HepG2 (cell line): ENCODE results near the gene OR1C1.

Source experiments
- GTF2F1 ChIP-seq: fragments of 150-350 bp; IDR thresholded peaks from 2 replicates; pipeline ENCODE4 v1.6.1; 2014; ENCODE audit warnings: low read length
- RXRA ChIP-seq: sonication (generic); formaldehyde crosslinking; IDR thresholded peaks from 2 replicates; pipeline ENCODE4 v1.5.1; 2020; ENCODE audit warnings: missing genetic modification reagents
- TAF1 ChIP-seq: sonication (generic); formaldehyde crosslinking; IDR thresholded peaks from 2 replicates; pipeline ENCODE4 v1.4.0; 2020; ENCODE audit warnings: missing genetic modification reagents
- TAF15 ChIP-seq: fragments of 200-400 bp; formaldehyde crosslinking; IDR thresholded peaks from one replicate; pipeline ENCODE4 v1.6.1; 2018; ENCODE audit warnings: mild to moderate bottlenecking, low read depth, low read length; ENCODE audit not compliant: poor library complexity, severe bottlenecking
- ZBTB20 ChIP-seq: sonication (generic); formaldehyde crosslinking; IDR thresholded peaks from 2 replicates; pipeline ENCODE4 v1.8.1; 2023; ENCODE audit warnings: missing genetic modification reagents, low read depth, mild to moderate bottlenecking, borderline replicate concordance
- ZFX ChIP-seq: sonication (generic); formaldehyde crosslinking; IDR thresholded peaks from 2 replicates; pipeline ENCODE4 v1.4.0; 2020; ENCODE audit warnings: mild to moderate bottlenecking, low read depth, missing genetic modification reagents, moderate library complexity
- ZNF564 ChIP-seq: sonication (generic); formaldehyde crosslinking; IDR thresholded peaks from 2 replicates; pipeline ENCODE4 v1.8.1; 2023; ENCODE audit warnings: mild to moderate bottlenecking, missing genetic modification reagents
- ZNF773 ChIP-seq: sonication (generic); formaldehyde crosslinking; IDR thresholded peaks from 2 replicates; pipeline ENCODE4 v1.4.0; 2020; ENCODE audit warnings: missing genetic modification reagents, borderline replicate concordance
- TF ChIP-seq, protein P1 (sequence below), 2 experiments: sonication (generic) in 1 of 2; formaldehyde crosslinking in 1 of 2; IDR thresholded peaks; 2 replicates each; pipeline versions ENCODE4 v1.5.1 to v1.6.1; 2011 to 2020; ENCODE audit warnings: borderline replicate concordance in 1 of 2, low read depth in 1 of 2, low read length in 1 of 2, mild to moderate bottlenecking in 1 of 2, missing genetic modification reagents in 1 of 2, moderate library complexity in 1 of 2
- TF ChIP-seq, protein P2 (sequence below): sonication (generic); formaldehyde crosslinking; IDR thresholded peaks from 2 replicates; pipeline ENCODE4 v1.5.0; 2020; ENCODE audit warnings: mild to moderate bottlenecking, missing genetic modification reagents
- TF ChIP-seq, protein P3 (sequence below): sonication (generic); formaldehyde crosslinking; IDR thresholded peaks from 2 replicates; pipeline ENCODE4 v1.5.0; 2020; ENCODE audit warnings: mild to moderate bottlenecking, missing genetic modification reagents, moderate library complexity
- TF ChIP-seq, protein P4 (sequence below): sonication (generic); formaldehyde crosslinking; IDR thresholded peaks from 2 replicates; pipeline ENCODE4 v1.4.0; 2020; ENCODE audit warnings: missing genetic modification reagents, borderline replicate concordance
- TF ChIP-seq, protein P5 (sequence below): sonication (generic); formaldehyde crosslinking; IDR thresholded peaks from 2 replicates; pipeline ENCODE4 v1.4.0; 2020; ENCODE audit warnings: low read depth, missing genetic modification reagents
- TF ChIP-seq, protein P6 (sequence below): sonication (generic); formaldehyde crosslinking; IDR thresholded peaks from 2 replicates; pipeline ENCODE4 v1.4.0; 2020; ENCODE audit warnings: missing genetic modification reagents

DNA sequence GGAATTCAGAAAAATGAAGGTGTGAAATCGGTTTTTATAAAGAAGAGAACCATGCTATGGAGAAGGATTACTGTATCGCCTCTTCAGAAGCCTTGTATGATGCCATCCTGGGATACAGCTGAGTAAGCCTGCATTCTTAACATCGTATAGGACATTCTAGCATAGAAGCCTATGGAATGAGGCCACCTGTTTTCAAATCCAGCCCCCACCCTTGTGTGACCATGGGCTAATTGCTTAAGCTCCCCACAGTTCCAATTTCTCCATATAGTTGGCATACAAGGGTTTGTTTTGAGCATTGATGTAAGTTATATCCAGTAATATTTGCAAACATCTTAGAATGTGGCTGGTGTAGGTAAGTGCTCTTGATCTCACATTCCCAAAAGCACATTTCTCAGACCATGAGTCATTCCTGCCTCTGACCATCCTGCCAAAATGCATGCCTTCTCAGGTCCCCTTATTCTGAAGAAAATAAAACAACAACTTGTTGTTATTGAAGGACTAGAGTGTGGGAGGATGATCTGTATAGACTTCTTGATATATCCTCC lies 13.9 kb downstream of the OR1C1 start:
- TF ChIP-seq, protein P1, sequence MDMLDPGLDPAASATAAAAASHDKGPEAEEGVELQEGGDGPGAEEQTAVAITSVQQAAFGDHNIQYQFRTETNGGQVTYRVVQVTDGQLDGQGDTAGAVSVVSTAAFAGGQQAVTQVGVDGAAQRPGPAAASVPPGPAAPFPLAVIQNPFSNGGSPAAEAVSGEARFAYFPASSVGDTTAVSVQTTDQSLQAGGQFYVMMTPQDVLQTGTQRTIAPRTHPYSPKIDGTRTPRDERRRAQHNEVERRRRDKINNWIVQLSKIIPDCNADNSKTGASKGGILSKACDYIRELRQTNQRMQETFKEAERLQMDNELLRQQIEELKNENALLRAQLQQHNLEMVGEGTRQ (IDR thresholded peaks at IDR 0.05; ENCODE audit: low read depth, low read length), result no peak
- TF ChIP-seq, protein P1 (CRISPR knock-in tag; IDR thresholded peaks at IDR 0.05; ENCODE audit: borderline replicate concordance), result no peak
- TF ChIP-seq, protein P2, sequence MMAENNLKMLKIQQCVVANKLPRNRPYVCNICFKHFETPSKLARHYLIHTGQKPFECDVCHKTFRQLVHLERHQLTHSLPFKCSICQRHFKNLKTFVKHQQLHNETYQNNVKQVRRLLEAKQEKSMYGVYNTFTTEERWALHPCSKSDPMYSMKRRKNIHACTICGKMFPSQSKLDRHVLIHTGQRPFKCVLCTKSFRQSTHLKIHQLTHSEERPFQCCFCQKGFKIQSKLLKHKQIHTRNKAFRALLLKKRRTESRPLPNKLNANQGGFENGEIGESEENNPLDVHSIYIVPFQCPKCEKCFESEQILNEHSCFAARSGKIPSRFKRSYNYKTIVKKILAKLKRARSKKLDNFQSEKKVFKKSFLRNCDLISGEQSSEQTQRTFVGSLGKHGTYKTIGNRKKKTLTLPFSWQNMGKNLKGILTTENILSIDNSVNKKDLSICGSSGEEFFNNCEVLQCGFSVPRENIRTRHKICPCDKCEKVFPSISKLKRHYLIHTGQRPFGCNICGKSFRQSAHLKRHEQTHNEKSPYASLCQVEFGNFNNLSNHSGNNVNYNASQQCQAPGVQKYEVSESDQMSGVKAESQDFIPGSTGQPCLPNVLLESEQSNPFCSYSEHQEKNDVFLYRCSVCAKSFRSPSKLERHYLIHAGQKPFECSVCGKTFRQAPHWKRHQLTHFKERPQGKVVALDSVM (CRISPR knock-in tag), result no peak
- TF ChIP-seq ZNF564 (no peak), RXRA (CRISPR knock-in tag) (no peak), GTF2F1 (no peak), ZBTB20 (CRISPR knock-in tag) (no peak), TAF1 (CRISPR knock-in tag) (no peak), TAF15 (no peak), ZNF773 (CRISPR knock-in tag) (no peak), ZFX (CRISPR knock-in tag) (no peak)
- TF ChIP-seq, protein P3, sequence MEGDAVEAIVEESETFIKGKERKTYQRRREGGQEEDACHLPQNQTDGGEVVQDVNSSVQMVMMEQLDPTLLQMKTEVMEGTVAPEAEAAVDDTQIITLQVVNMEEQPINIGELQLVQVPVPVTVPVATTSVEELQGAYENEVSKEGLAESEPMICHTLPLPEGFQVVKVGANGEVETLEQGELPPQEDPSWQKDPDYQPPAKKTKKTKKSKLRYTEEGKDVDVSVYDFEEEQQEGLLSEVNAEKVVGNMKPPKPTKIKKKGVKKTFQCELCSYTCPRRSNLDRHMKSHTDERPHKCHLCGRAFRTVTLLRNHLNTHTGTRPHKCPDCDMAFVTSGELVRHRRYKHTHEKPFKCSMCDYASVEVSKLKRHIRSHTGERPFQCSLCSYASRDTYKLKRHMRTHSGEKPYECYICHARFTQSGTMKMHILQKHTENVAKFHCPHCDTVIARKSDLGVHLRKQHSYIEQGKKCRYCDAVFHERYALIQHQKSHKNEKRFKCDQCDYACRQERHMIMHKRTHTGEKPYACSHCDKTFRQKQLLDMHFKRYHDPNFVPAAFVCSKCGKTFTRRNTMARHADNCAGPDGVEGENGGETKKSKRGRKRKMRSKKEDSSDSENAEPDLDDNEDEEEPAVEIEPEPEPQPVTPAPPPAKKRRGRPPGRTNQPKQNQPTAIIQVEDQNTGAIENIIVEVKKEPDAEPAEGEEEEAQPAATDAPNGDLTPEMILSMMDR, result no peak
- TF ChIP-seq, protein P4, sequence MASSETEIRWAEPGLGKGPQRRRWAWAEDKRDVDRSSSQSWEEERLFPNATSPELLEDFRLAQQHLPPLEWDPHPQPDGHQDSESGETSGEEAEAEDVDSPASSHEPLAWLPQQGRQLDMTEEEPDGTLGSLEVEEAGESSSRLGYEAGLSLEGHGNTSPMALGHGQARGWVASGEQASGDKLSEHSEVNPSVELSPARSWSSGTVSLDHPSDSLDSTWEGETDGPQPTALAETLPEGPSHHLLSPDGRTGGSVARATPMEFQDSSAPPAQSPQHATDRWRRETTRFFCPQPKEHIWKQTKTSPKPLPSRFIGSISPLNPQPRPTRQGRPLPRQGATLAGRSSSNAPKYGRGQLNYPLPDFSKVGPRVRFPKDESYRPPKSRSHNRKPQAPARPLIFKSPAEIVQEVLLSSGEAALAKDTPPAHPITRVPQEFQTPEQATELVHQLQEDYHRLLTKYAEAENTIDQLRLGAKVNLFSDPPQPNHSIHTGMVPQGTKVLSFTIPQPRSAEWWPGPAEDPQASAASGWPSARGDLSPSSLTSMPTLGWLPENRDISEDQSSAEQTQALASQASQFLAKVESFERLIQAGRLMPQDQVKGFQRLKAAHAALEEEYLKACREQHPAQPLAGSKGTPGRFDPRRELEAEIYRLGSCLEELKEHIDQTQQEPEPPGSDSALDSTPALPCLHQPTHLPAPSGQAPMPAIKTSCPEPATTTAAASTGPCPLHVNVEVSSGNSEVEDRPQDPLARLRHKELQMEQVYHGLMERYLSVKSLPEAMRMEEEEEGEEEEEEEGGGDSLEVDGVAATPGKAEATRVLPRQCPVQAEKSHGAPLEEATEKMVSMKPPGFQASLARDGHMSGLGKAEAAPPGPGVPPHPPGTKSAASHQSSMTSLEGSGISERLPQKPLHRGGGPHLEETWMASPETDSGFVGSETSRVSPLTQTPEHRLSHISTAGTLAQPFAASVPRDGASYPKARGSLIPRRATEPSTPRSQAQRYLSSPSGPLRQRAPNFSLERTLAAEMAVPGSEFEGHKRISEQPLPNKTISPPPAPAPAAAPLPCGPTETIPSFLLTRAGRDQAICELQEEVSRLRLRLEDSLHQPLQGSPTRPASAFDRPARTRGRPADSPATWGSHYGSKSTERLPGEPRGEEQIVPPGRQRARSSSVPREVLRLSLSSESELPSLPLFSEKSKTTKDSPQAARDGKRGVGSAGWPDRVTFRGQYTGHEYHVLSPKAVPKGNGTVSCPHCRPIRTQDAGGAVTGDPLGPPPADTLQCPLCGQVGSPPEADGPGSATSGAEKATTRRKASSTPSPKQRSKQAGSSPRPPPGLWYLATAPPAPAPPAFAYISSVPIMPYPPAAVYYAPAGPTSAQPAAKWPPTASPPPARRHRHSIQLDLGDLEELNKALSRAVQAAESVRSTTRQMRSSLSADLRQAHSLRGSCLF (CRISPR knock-in tag), result no peak
- TF ChIP-seq, protein P5, sequence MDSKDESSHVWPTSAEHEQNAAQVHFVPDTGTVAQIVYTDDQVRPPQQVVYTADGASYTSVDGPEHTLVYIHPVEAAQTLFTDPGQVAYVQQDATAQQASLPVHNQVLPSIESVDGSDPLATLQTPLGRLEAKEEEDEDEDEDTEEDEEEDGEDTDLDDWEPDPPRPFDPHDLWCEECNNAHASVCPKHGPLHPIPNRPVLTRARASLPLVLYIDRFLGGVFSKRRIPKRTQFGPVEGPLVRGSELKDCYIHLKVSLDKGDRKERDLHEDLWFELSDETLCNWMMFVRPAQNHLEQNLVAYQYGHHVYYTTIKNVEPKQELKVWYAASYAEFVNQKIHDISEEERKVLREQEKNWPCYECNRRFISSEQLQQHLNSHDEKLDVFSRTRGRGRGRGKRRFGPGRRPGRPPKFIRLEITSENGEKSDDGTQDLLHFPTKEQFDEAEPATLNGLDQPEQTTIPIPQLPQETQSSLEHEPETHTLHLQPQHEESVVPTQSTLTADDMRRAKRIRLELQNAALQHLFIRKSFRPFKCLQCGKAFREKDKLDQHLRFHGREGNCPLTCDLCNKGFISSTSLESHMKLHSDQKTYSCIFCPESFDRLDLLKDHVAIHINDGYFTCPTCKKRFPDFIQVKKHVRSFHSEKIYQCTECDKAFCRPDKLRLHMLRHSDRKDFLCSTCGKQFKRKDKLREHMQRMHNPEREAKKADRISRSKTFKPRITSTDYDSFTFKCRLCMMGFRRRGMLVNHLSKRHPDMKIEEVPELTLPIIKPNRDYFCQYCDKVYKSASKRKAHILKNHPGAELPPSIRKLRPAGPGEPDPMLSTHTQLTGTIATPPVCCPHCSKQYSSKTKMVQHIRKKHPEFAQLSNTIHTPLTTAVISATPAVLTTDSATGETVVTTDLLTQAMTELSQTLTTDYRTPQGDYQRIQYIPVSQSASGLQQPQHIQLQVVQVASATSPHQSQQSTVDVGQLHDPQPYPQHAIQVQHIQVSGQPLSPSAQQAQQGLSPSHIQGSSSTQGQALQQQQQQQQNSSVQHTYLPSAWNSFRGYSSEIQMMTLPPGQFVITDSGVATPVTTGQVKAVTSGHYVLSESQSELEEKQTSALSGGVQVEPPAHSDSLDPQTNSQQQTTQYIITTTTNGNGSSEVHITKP (CRISPR knock-in tag), result no peak
- TF ChIP-seq, protein P6, sequence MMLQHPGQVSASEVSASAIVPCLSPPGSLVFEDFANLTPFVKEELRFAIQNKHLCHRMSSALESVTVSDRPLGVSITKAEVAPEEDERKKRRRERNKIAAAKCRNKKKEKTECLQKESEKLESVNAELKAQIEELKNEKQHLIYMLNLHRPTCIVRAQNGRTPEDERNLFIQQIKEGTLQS (CRISPR knock-in tag), result no peak
